HepG2 (cell line): Measurements from ENCODE around the gene BRPF1. TPM values are rescaled to one million over a fixed set of nuclear protein-coding genes. Genes with fewer than 3 reads are reported as not detected.

Experiments used
- ATAC-seq: fragments of 200-7000 bp; cut with Tn5 transposase; 3 replicates; pipeline ENCODE4 v1.9.1; 2020; ENCODE audit warnings: mild to moderate bottlenecking, moderate library complexity
- BruUV-seq: library from RNA; stranded (reverse); fragments of 400-500 nt; replicated peaks from 2 replicates; lab custom pipeline; 2021; lab: Mats Ljungman, UMichigan
- CTCF ChIA-PET: fragments of 300-600 bp; formaldehyde crosslinking; extraction: SDS; loops from one replicate; lab custom pipeline; 2021; ENCODE audit warnings: low total read pairs, inconsistent platforms, low intra/inter-chr PET ratio; lab: Yijun Ruan, JAX
- POLR2A ChIA-PET: fragments of 350-600 bp; sonication (Branson Sonifier 250); formaldehyde crosslinking; loops from one replicate; lab custom pipeline; 2020; ENCODE audit warnings: antibody characterized with exemption, inconsistent platforms; lab: Yijun Ruan, JAX
- DNase-seq: peaks from one replicate; pipeline ENCODE4 v3.0.0-alpha.2; 2015; ENCODE audit warnings: low spot score
- FAIRE-seq: peaks from 3 replicates; lab custom pipeline; 2011; peaks lifted over from hg19 to GRCh38; lab: Jason Lieb, UNC
- H2AFZ ChIP-seq: one replicate; pipeline ENCODE4 v1.6.1; 2011; ENCODE audit warnings: low read length, inconsistent platforms
- H3K27ac ChIP-seq: fragments of 300-600 bp; 3 replicates; pipeline ENCODE4 v1.8.0; 2011; ENCODE audit warnings: mixed run types, mild to moderate bottlenecking, mixed read lengths, low read length, inconsistent platforms; ENCODE audit not compliant: insufficient read depth; ENCODE audit errors: extremely low read length
- H3K27me3 ChIP-seq, 2 experiments: fragments of 200-600 bp in 1 of 2; 2 replicates in 1 of 2; 3 replicates in 1 of 2; pipeline versions ENCODE4 v1.6.0 to v1.8.0; 2011; ENCODE audit warnings: low read length in 2 of 2, mild to moderate bottlenecking in 2 of 2, moderate library complexity in 2 of 2, inconsistent platforms in 1 of 2; ENCODE audit not compliant: insufficient read depth in 2 of 2, control insufficient read depth in 1 of 2
- H3K36me3 ChIP-seq, 2 experiments: fragments of 200-600 bp in 1 of 2; replicated peaks in 1 of 2; 2 replicates in 1 of 2; 3 replicates in 1 of 2; pipeline versions ENCODE4 v1.5.1 to v1.8.0; 2011; ENCODE audit warnings: low read length in 2 of 2, inconsistent platforms in 1 of 2; ENCODE audit not compliant: insufficient read depth in 2 of 2, control insufficient read depth in 1 of 2
- H3K4me1 ChIP-seq: 2 replicates; pipeline ENCODE4 v1.5.1; 2012; ENCODE audit warnings: low read length, inconsistent platforms; ENCODE audit not compliant: insufficient read depth
- H3K4me2 ChIP-seq: 2 replicates; pipeline ENCODE4 v1.6.0; 2011; ENCODE audit warnings: low read depth, low read length, inconsistent platforms
- H3K4me3 ChIP-seq, 3 experiments: fragments of 200-600 bp in 1 of 3; sonication (generic), shearing (Covaris generic) in 1 of 3; replicated peaks in 1 of 3; 2 replicates each; pipeline ENCODE4 v1.5.1; 2011 to 2016; ENCODE audit warnings: low read length in 3 of 3, inconsistent platforms in 2 of 3, low read depth in 2 of 3, mild to moderate bottlenecking in 2 of 3, control low read depth in 1 of 3, mixed read lengths in 1 of 3; ENCODE audit not compliant: insufficient read depth in 1 of 3
- H3K79me2 ChIP-seq: one replicate; pipeline ENCODE4 v1.6.1; 2011; ENCODE audit warnings: low read length, inconsistent platforms; ENCODE audit not compliant: insufficient read depth
- H3K9ac ChIP-seq: 2 replicates; pipeline ENCODE4 v1.6.0; 2011; ENCODE audit warnings: mild to moderate bottlenecking, low read depth, low read length, inconsistent platforms; ENCODE audit not compliant: insufficient read depth
- H3K9me3 ChIP-seq: 2 replicates; pipeline ENCODE4 v1.5.1; 2012; ENCODE audit warnings: mild to moderate bottlenecking, low read length
- H4K20me1 ChIP-seq: 2 replicates; pipeline ENCODE4 v1.6.0; 2011; ENCODE audit warnings: inconsistent platforms, mild to moderate bottlenecking, low read length, moderate library complexity; ENCODE audit not compliant: insufficient read depth
- AHR ChIP-seq: IDR thresholded peaks from 2 replicates; pipeline ENCODE4 v1.6.1; 2018; ENCODE audit warnings: missing genetic modification reagents, missing compliant biosample characterization
- HHEX ChIP-seq: IDR thresholded peaks from 2 replicates; pipeline ENCODE4 v1.6.1; 2016; ENCODE audit warnings: control low read depth
- HOXD1 ChIP-seq: sonication (generic); formaldehyde crosslinking; IDR thresholded peaks from 2 replicates; pipeline ENCODE4 v1.5.0; 2020; ENCODE audit warnings: missing genetic modification reagents
- NR2F2 ChIP-seq: IDR thresholded peaks from 2 replicates; pipeline ENCODE4 v1.6.1; 2012; ENCODE audit warnings: low read depth, inconsistent platforms, borderline replicate concordance
- SAP130 ChIP-seq: IDR thresholded peaks from 2 replicates; pipeline ENCODE4 v1.6.1; 2016; ENCODE audit warnings: low read depth
- ZMYM2 ChIP-seq: sonication (generic); formaldehyde crosslinking; IDR thresholded peaks from 2 replicates; pipeline ENCODE4 v1.8.0; 2022; ENCODE audit warnings: mild to moderate bottlenecking, missing genetic modification reagents
- ZNF234 ChIP-seq: sonication (generic); formaldehyde crosslinking; conservative IDR thresholded peaks from 2 replicates; pipeline ENCODE4 v1.5.1; 2020; ENCODE audit warnings: mild to moderate bottlenecking, missing genetic modification reagents
- ZNF687 ChIP-seq: sonication (generic); formaldehyde crosslinking; IDR thresholded peaks from 2 replicates; pipeline ENCODE4 v1.5.1; 2020; ENCODE audit warnings: mild to moderate bottlenecking, missing genetic modification reagents, moderate library complexity
- WGBS: methylation state at CpG from one replicate; pipeline ENCODE4 v1.1.6; 2017; ENCODE audit warnings: low lambda C conversion rate; 5-methylcytosine and 5-hydroxymethylcytosine counted together
- in situ Hi-C: cut with HindIII; loops from 2 replicates; pipeline ENCODE4 v1.10.0; 2017; ENCODE audit warnings: low pct_unique_long_range_greater_than_20kb; ENCODE audit not compliant: extremely low pct_ligation_motif_present
- intact Hi-C: fragments of 100-400 bp; cut with micrococcal nuclease; formaldehyde crosslinking; loops from one replicate; pipeline ENCODE4 v1.10.0; 2022; ENCODE audit not compliant: unreplicated experiment
- polyA plus RNA-seq, 8 experiments: library from polyadenylated mRNA; depleted of rRNA in 3 of 8; stranded (reverse) in 7 of 8; unstranded in 1 of 8; fragments of >200 nt; fragmentation: Illumina TruSeq in 4 of 8; extraction: Trizol in 4 of 8; gene quantifications; 2 replicates each; pipeline versions ENCODE4 v1.2.1 to v1.2.3, GENCODE V29; 2011 to 2016; ENCODE audit warnings: low read depth in 4 of 8, missing spikeins in 1 of 8, mixed read lengths in 1 of 8; ENCODE audit not compliant: insufficient read depth in 1 of 8
- total RNA-seq, 5 experiments: library from RNA; depleted of rRNA; stranded (reverse); fragments of >200 nt; fragmentation: Illumina TruSeq; extraction: Trizol; gene quantifications; 2 replicates each; pipeline ENCODE4 v1.2.3, GENCODE V29; 2016; ENCODE audit warnings: low read depth in 1 of 5
- TF ChIP-seq, protein P1 (sequence below): sonication (generic); formaldehyde crosslinking; IDR thresholded peaks from 2 replicates; pipeline ENCODE4 v1.8.0; 2022; ENCODE audit warnings: missing genetic modification reagents, mild to moderate bottlenecking, borderline replicate concordance

BRPF1 gene
- total and polyA plus RNA-seq, 2 of the 13 experiments (the other 11 are each of a cell fraction or from before 2014, with no cell fraction given), result 7.3 to 10.0 TPM

- Histone ChIP-seq H3K4me3 (no peak overlapping the region), H3K36me3 (peaks cover 48 to 84% of the 10 kb centered on the region in 2 experiments), H4K20me1 (peaks cover 3% of the 10 kb centered on the region; the same call in 1 of the 2 replicates), H3K79me2 (no peaks in the 10 kb centered on the region), H3K9me3 (no peaks in the 10 kb centered on the region), H3K27me3 (no peaks in the 10 kb centered on the region), H3K9ac (no peak overlapping the region), H3K4me2 (no peak overlapping the region), H3K27ac (no peak overlapping the region), H2AFZ (no peak overlapping the region), H3K4me1 (peaks cover 12% of the 10 kb centered on the region)
- FAIRE-seq (no peak), ATAC-seq (no peak), DNase-seq (no peak)
- in situ Hi-C loops, result no loop called here
- ChIA-PET POLR2A (no interaction called here), CTCF (no interaction called here)
- BruUV-seq, result no TSS peak
- 96% methylated on average over 9 of the region's 9 CpGs for WGBS
- intact Hi-C loops, result no loop called here
- no peak for TF ChIP-seq NR2F2
- TF ChIP-seq ZMYM2, result no peak
- no peak for TF ChIP-seq HOXD1
- TF ChIP-seq HHEX (CRISPR knock-in tag), result no peak
Observed at GRCh38 chr3:9686050-9686550, 45.4 kb upstream of the BRPF1 start.

DNA sequence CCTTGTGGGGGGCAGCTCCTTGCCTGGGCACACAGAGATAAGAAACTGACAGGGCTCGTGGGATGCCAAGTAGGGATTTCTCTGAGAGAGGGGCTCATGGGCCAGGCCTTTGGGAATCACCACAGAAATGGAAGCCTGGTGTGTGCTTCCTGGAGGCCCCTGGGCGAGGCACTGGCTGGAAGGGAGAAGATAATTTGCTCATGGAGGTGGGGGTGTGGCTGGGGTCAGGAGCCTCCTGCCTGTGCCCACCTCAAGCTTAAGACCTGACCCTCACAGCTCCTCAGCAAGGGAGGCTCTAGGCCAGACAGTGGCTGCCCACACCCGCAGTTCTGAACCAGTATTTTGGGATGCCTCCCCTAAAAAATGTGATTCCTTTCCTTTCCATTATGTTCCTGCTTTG lies 44.8 kb upstream of the BRPF1 start:
- 90% methylated on average over 2 of the region's 3 CpGs for WGBS
- H3K4me1 ChIP-seq, result peaks cover 6% of the 10 kb centered on the region
- FAIRE-seq (no peak), ATAC-seq (no peak), DNase-seq (no peak)
- no peak overlapping the region for H3K27ac ChIP-seq
- H3K4me2 ChIP-seq, result no peak overlapping the region
- no peak overlapping the region for H2AFZ ChIP-seq
- peaks cover 3% of the 10 kb centered on the region; the same call in 1 of the 2 replicates for H4K20me1 ChIP-seq
- no peaks in the 10 kb centered on the region for H3K79me2 ChIP-seq
- POLR2A ChIA-PET, result no interaction called here
- no peak overlapping the region for H3K4me3 ChIP-seq
- H3K9me3 ChIP-seq, result no peaks in the 10 kb centered on the region
- intact Hi-C loops (no loop called here), in situ Hi-C loops (no loop called here)
- peaks cover 50 to 88% of the 10 kb centered on the region in 2 experiments for H3K36me3 ChIP-seq
- H3K27me3 ChIP-seq, result no peaks in the 10 kb centered on the region
- CTCF ChIA-PET, result no interaction called here
- BruUV-seq, result no TSS peak
- H3K9ac ChIP-seq, result no peak overlapping the region
- TF ChIP-seq ZNF234 (CRISPR knock-in tag), result no peak
- TF ChIP-seq AHR, result no peak
- TF ChIP-seq, protein P1, sequence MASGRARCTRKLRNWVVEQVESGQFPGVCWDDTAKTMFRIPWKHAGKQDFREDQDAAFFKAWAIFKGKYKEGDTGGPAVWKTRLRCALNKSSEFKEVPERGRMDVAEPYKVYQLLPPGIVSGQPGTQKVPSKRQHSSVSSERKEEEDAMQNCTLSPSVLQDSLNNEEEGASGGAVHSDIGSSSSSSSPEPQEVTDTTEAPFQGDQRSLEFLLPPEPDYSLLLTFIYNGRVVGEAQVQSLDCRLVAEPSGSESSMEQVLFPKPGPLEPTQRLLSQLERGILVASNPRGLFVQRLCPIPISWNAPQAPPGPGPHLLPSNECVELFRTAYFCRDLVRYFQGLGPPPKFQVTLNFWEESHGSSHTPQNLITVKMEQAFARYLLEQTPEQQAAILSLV (CRISPR knock-in tag), result no peak
- no peak for TF ChIP-seq SAP130 (CRISPR knock-in tag)
- no peak for TF ChIP-seq ZNF687
